PFSK-1 (cell line): ENCODE measurements around the gene PRR36.

Experiments
- FOXP2 ChIP-seq: optimal IDR thresholded peaks from 2 replicates; pipeline ENCODE3; 2011; ENCODE audit warnings: borderline replicate concordance, control low read depth, inconsistent platforms; ENCODE audit not compliant: insufficient read depth; ENCODE audit errors: extremely low read length, extremely low read depth
- POLR2AphosphoS5 ChIP-seq: IDR thresholded peaks from 2 replicates; pipeline ENCODE4 v1.6.1; 2012; ENCODE audit warnings: low read depth, mild to moderate bottlenecking, control low read depth, low read length, moderate library complexity
- REST ChIP-seq, 2 experiments: IDR thresholded peaks; 2 replicates each; pipeline versions ENCODE4 v1.6.1 to v1.8.0; 2011 to 2012; ENCODE audit warnings: low read depth in 2 of 2, low read length in 2 of 2, control low read depth in 1 of 2, inconsistent platforms in 1 of 2, mild to moderate bottlenecking in 1 of 2, moderate library complexity in 1 of 2; ENCODE audit not compliant: insufficient read depth in 1 of 2
- SIN3A ChIP-seq: IDR thresholded peaks from 2 replicates; pipeline ENCODE4 v1.6.1; 2012; ENCODE audit warnings: mild to moderate bottlenecking, low read length, moderate library complexity, borderline replicate concordance; ENCODE audit not compliant: insufficient read depth
- TAF1 ChIP-seq: IDR thresholded peaks from 2 replicates; pipeline ENCODE4 v1.6.1; 2012; ENCODE audit warnings: low read length, control low read depth, borderline replicate concordance; ENCODE audit not compliant: insufficient read depth

PRR36 gene

GRCh38 chr19:7859831-7860713, 14.1 kb downstream of the PRR36 start:
- no peak for TF ChIP-seq POLR2AphosphoS5
- no peak for TF ChIP-seq REST (IDR thresholded peaks at IDR 0.05; ENCODE audit: insufficient read depth in 1 of 2, low read depth in 2 of 2, low read length in 2 of 2)
- no peak for TF ChIP-seq TAF1
- TF ChIP-seq SIN3A, result no peak
- no peak for TF ChIP-seq FOXP2

- TF ChIP-seq POLR2AphosphoS5, result no peak
- TF ChIP-seq TAF1, result no peak
- TF ChIP-seq SIN3A, result no peak
- TF ChIP-seq REST (IDR thresholded peaks at IDR 0.05; ENCODE audit: insufficient read depth in 1 of 2, low read depth in 2 of 2, low read length in 2 of 2), result no peak
- TF ChIP-seq FOXP2, result no peak
Observed at GRCh38 chr19:7858109-7858770, 15.9 kb downstream of the PRR36 start.

GRCh38 chr19:7857727-7858108, 16.5 kb downstream of the PRR36 start:
- TF ChIP-seq SIN3A, result no peak
- no peak for TF ChIP-seq TAF1

GRCh38 chr19:7856679-7857663, 17.2 kb downstream of the PRR36 start:
- no peak for TF ChIP-seq REST (IDR thresholded peaks at IDR 0.05; ENCODE audit: insufficient read depth in 1 of 2, low read depth in 2 of 2, low read length in 2 of 2)
- TF ChIP-seq TAF1, result no peak
- TF ChIP-seq SIN3A, result no peak
- no peak for TF ChIP-seq FOXP2
- no peak for TF ChIP-seq POLR2AphosphoS5

GRCh38 chr19:7856109-7856591, 18.0 kb downstream of the PRR36 start:
- TF ChIP-seq FOXP2, result no peak
- no peak for TF ChIP-seq POLR2AphosphoS5
- no peak for TF ChIP-seq REST (IDR thresholded peaks at IDR 0.05; ENCODE audit: insufficient read depth in 1 of 2, low read depth in 2 of 2, low read length in 2 of 2)
- TF ChIP-seq TAF1, result no peak
- no peak for TF ChIP-seq SIN3A
